B cell (primary cell): ENCODE data around the gene PDCD6IP. TPM values are rescaled to one million over a fixed set of nuclear protein-coding genes. Genes with fewer than 3 reads are reported as not detected.

Source experiments
- ATAC-seq: fragments of 200-7000 bp; cut with Tn5 transposase; one replicate; pipeline ENCODE4 v1.10.0; 2021; ENCODE audit warnings: low read depth, mild to moderate bottlenecking, moderate number of reproducible peaks, moderate library complexity
- CTCF ChIA-PET: fragments of 350-600 bp; sonication (Branson Sonifier 250); formaldehyde crosslinking; loops from one replicate; lab custom pipeline; 2021; ENCODE audit warnings: antibody characterized with exemption, inconsistent platforms; lab: Charles Lee
- POLR2A ChIA-PET: fragments of 350-600 bp; sonication (Branson Sonifier 250); formaldehyde crosslinking; loops from one replicate; lab custom pipeline; 2021; ENCODE audit warnings: antibody characterized with exemption; lab: Charles Lee
- DNase-seq: peaks from one replicate; pipeline ENCODE4 v3.0.0; 2013
- H2AFZ ChIP-seq: 2 replicates; pipeline ENCODE4 v1.6.1; 2012; ENCODE audit warnings: mild to moderate bottlenecking, low read depth, low read length; ENCODE audit not compliant: insufficient read depth, poor library complexity, severe bottlenecking
- H3K27ac ChIP-seq, 2 donors: 1 replicate in 1 of 2; 2 replicates in 1 of 2; pipeline ENCODE4 v1.5.1; 2012 to 2013; ENCODE audit warnings: low read length in 2 of 2, mild to moderate bottlenecking in 2 of 2, moderate library complexity in 1 of 2
- H3K27me3 ChIP-seq, 4 experiments: fragments of 200-600 bp in 1 of 4; sonication (generic) in 1 of 4; replicated peaks in 1 of 4; 1 replicate in 2 of 4; 2 replicates in 2 of 4; pipeline versions ENCODE4 v1.6.1 to v1.7.0; 2013 to 2016; ENCODE audit warnings: low read length in 3 of 4, mild to moderate bottlenecking in 2 of 4, mixed read lengths in 1 of 4, moderate library complexity in 1 of 4; ENCODE audit not compliant: insufficient read depth in 4 of 4, control insufficient read depth in 3 of 4; ENCODE audit errors: control extremely low read depth in 1 of 4
- H3K36me3 ChIP-seq, 2 experiments: replicated peaks in 1 of 2; 1 replicate in 1 of 2; 2 replicates in 1 of 2; pipeline versions ENCODE4 v1.6.1 to v1.7.1; 2013; ENCODE audit warnings: low read length in 1 of 2; ENCODE audit not compliant: insufficient read depth in 2 of 2, control insufficient read depth in 1 of 2; ENCODE audit errors: control extremely low read depth in 1 of 2, extremely low read depth in 1 of 2
- H3K4me1 ChIP-seq, 2 donors: fragments of 200-600 bp in 1 of 2; sonication (generic) in 1 of 2; 1 replicate in 1 of 2; 2 replicates in 1 of 2; pipeline versions ENCODE4 v1.5.1 to v1.6.1; 2013 to 2017; ENCODE audit warnings: low read length in 2 of 2; ENCODE audit not compliant: control insufficient read depth in 2 of 2, insufficient read depth in 2 of 2
- H3K4me2 ChIP-seq: replicated peaks from 2 replicates; pipeline ENCODE3; 2012; ENCODE audit warnings: mild to moderate bottlenecking, low read depth, low read length; ENCODE audit not compliant: poor library complexity, severe bottlenecking
- H3K4me3 ChIP-seq, 5 experiments: fragments of 200-600 bp in 1 of 5; sonication (generic) in 1 of 5; 1 replicate in 3 of 5; 2 replicates in 2 of 5; pipeline versions ENCODE4 v1.5.1 to v1.7.0; 2011 to 2016; ENCODE audit warnings: low read length in 4 of 5, mild to moderate bottlenecking in 4 of 5, low read depth in 2 of 5, control low read depth in 1 of 5, moderate library complexity in 1 of 5; ENCODE audit not compliant: insufficient read depth in 1 of 5; ENCODE audit errors: control extremely low read depth in 1 of 5, extremely low read depth in 1 of 5
- H3K79me2 ChIP-seq: fragments of 200-600 bp; sonication (generic); one replicate; pipeline ENCODE4 v1.6.0; 2016; ENCODE audit warnings: low read length; ENCODE audit not compliant: control insufficient read depth, insufficient read depth
- H3K9ac ChIP-seq: fragments of 200-600 bp; sonication (generic); 2 replicates; pipeline ENCODE4 v1.6.1; 2017; ENCODE audit warnings: mild to moderate bottlenecking, low read length, moderate library complexity
- H3K9me3 ChIP-seq, 3 donors: one replicate each; pipeline versions ENCODE4 v1.6.1 to v1.7.1; 2013; ENCODE audit warnings: low read length in 2 of 3; ENCODE audit not compliant: control insufficient read depth in 2 of 3, insufficient read depth in 1 of 3; ENCODE audit errors: control extremely low read depth in 1 of 3
- H4K20me1 ChIP-seq: 2 replicates; pipeline ENCODE4 v1.6.0; 2012; ENCODE audit warnings: mild to moderate bottlenecking, low read length; ENCODE audit not compliant: insufficient read depth, control insufficient read depth, poor library complexity, severe bottlenecking
- H3K27ac Mint-ChIP-seq: one replicate; pipeline ENCODE4 v1.8.0; 2021; ENCODE audit warnings: mixed read lengths
- H3K27me3 Mint-ChIP-seq: one replicate; pipeline ENCODE4 v1.8.0; 2021; ENCODE audit warnings: mixed read lengths
- H3K4me1 Mint-ChIP-seq: one replicate; pipeline ENCODE4 v1.8.0; 2021; ENCODE audit warnings: mixed read lengths
- H3K4me3 Mint-ChIP-seq: one replicate; pipeline ENCODE4 v1.8.0; 2021; ENCODE audit warnings: mixed read lengths
- H3K9me3 Mint-ChIP-seq: one replicate; pipeline ENCODE4 v1.8.0; 2022; ENCODE audit warnings: mixed read lengths; ENCODE audit not compliant: insufficient read depth
- EZH2 ChIP-seq: IDR thresholded peaks from 2 replicates; pipeline ENCODE4 v1.6.1; 2012; ENCODE audit warnings: borderline replicate concordance, low read depth, mild to moderate bottlenecking, moderate library complexity, low read length; ENCODE audit not compliant: insufficient read depth, poor library complexity, severe bottlenecking
- WGBS: methylation state at CpG from one replicate; pipeline ENCODE4 v1.1.5; 2013; ENCODE audit warnings: missing lambda C conversion rate; ENCODE audit not compliant: insufficient coverage; 5-methylcytosine and 5-hydroxymethylcytosine counted together
- intact Hi-C: fragments of 100-400 bp; cut with micrococcal nuclease; formaldehyde crosslinking; loops from one replicate; pipeline ENCODE4 v1.10.0; 2022
- polyA plus RNA-seq: library from polyadenylated mRNA; depleted of rRNA; stranded (reverse); fragments of >200 nt; gene quantifications from 2 replicates; pipeline ENCODE4 v1.2.3, GENCODE V29; 2012
- total RNA-seq, 2 donors: library from RNA; stranded (reverse); fragments of 120-200 nt in 1 of 2; gene quantifications; 1 replicate in 1 of 2; 2 replicates in 1 of 2; pipeline versions ENCODE4 v1.2.3 to v1.2.4, GENCODE V29; 2013 to 2022
- TF ChIP-seq, protein P1 (sequence below): fragments of 200-600 bp; IDR thresholded peaks from one replicate; pipeline ENCODE4 v1.8.0; 2022; ENCODE audit warnings: antibody characterized with exemption, mild to moderate bottlenecking

Gene PDCD6IP
- total and polyA plus RNA-seq, 2 donors (not counting 1 experiment from before 2014, with no cell fraction given): 103 to 276 TPM

DNA sequence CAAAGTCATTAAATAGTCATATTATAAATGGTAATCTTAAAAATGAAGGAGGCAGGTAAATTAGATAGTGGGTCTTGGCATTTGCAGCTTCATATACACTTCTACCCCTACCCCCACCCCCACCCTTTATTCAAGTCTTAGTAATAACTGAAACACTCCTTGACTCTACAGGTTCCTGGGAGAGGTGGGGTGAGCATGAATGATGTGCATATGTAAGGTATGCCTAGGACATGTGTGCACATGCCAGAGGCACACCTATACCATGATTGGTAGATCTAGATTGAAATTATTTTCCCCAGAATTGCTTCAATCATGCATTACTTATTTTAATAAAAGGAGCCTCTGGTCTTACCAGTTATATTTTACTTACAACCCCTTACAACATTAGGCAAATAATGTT, 40.1 kb upstream of the PDCD6IP start:
- Histone ChIP-seq H3K9ac (no peak overlapping the region), H3K9me3 (peaks cover 4 to 14% (median 14%) of the 10 kb centered on the region in 3 donors), H3K4me1 (no peaks in the 10 kb centered on the region), H3K4me2 (no peak overlapping the region), H3K4me3 (no peak overlapping the region), H3K27me3 (peaks cover 0 to 3% (median 0%) of the 10 kb centered on the region in 4 experiments), H3K79me2 (no peaks in the 10 kb centered on the region), H3K36me3 (no peaks in the 10 kb centered on the region), H2AFZ (no peak overlapping the region), H3K27ac (no peak overlapping the region), H4K20me1 (no peaks in the 10 kb centered on the region)
- Mint-ChIP-seq H3K4me1 (no peaks in the 10 kb centered on the region), H3K27ac (no peak overlapping the region), H3K27me3 (peaks cover 12% of the 10 kb centered on the region), H3K9me3 (peaks cover 10% of the 10 kb centered on the region), H3K4me3 (no peak overlapping the region)
- ATAC-seq: no peak
- ChIA-PET POLR2A (no interaction called here), CTCF (no interaction called here)
- intact Hi-C loops: no loop called here
- TF ChIP-seq, protein P1, sequence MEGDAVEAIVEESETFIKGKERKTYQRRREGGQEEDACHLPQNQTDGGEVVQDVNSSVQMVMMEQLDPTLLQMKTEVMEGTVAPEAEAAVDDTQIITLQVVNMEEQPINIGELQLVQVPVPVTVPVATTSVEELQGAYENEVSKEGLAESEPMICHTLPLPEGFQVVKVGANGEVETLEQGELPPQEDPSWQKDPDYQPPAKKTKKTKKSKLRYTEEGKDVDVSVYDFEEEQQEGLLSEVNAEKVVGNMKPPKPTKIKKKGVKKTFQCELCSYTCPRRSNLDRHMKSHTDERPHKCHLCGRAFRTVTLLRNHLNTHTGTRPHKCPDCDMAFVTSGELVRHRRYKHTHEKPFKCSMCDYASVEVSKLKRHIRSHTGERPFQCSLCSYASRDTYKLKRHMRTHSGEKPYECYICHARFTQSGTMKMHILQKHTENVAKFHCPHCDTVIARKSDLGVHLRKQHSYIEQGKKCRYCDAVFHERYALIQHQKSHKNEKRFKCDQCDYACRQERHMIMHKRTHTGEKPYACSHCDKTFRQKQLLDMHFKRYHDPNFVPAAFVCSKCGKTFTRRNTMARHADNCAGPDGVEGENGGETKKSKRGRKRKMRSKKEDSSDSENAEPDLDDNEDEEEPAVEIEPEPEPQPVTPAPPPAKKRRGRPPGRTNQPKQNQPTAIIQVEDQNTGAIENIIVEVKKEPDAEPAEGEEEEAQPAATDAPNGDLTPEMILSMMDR: no peak
- no peak for TF ChIP-seq EZH2
- no peak for DNase-seq

DNA sequence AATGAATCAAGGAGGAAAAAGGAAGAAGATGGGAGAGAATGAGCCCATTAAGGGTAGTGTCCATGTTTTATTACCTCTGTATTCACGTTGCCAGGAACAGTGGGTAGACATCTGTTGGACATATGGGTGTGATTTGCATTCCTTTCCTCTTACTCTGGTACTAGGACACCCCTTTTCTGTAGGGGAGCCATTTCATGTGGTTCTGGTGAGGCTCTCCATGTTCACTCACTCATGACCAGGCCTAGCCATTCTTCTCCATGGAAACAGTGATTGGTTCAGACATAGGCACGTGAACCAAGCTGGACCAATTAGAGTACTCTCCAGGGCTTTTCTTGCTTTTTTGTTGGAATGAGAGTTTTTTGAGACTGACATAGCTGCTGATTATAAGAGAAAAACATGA, 39.6 kb upstream of the PDCD6IP start:
- 100% methylated on average over 1 of the region's 2 CpGs for WGBS
- Mint-ChIP-seq H3K4me3 (no peak overlapping the region), H3K27ac (no peak overlapping the region), H3K4me1 (no peaks in the 10 kb centered on the region), H3K27me3 (peaks cover 17% of the 10 kb centered on the region), H3K9me3 (peaks cover 10% of the 10 kb centered on the region)
- Histone ChIP-seq H3K79me2 (no peaks in the 10 kb centered on the region), H3K27ac (no peak overlapping the region), H3K9me3 (peaks cover 4 to 14% (median 8%) of the 10 kb centered on the region in 3 donors), H3K4me1 (no peaks in the 10 kb centered on the region), H3K9ac (no peak overlapping the region), H4K20me1 (no peaks in the 10 kb centered on the region), H2AFZ (no peak overlapping the region), H3K4me3 (no peak overlapping the region), H3K27me3 (peaks cover 0 to 3% (median 1%) of the 10 kb centered on the region in 4 experiments), H3K36me3 (no peaks in the 10 kb centered on the region), H3K4me2 (no peak overlapping the region)
- CTCF ChIA-PET: interaction anchor here (1.0 to 1.5 kb wide), 2 partner anchors 9 to 28 kb away, joined by 3 read pairs; no protein-coding TSS in a partner anchor
- no peak for TF ChIP-seq EZH2
- TF ChIP-seq, protein P1: no peak
- POLR2A ChIA-PET: no interaction called here
- DNase-seq: no peak
- intact Hi-C loops: no loop called here
- no peak for ATAC-seq
